Adipocyte (in vitro differentiated cells): ENCODE measurements around the gene SERPING1.
A peak's percentile ranks its signal among the peaks of the same experiment; 100 is the strongest.

Experiments
- DNase-seq: peaks from one replicate; pipeline ENCODE4 v3.0.0-alpha.2; 2015; ENCODE audit warnings: low read depth
- H3K27me3 ChIP-seq: replicated peaks from 2 replicates; pipeline ENCODE4 v1.7.0; 2013; ENCODE audit warnings: mild to moderate bottlenecking, low read length, moderate library complexity; ENCODE audit not compliant: control insufficient read depth, insufficient read depth
- H3K36me3 ChIP-seq: 2 replicates; pipeline ENCODE4 v1.7.0; 2013; ENCODE audit warnings: low read length, mild to moderate bottlenecking, moderate library complexity; ENCODE audit not compliant: control insufficient read depth, insufficient read depth, severe bottlenecking
- H3K4me1 ChIP-seq: 2 replicates; pipeline ENCODE4 v1.7.0; 2013; ENCODE audit warnings: mild to moderate bottlenecking, low read length, moderate library complexity; ENCODE audit not compliant: control insufficient read depth, insufficient read depth
- H3K4me3 ChIP-seq: 2 replicates; pipeline ENCODE4 v1.7.0; 2013; ENCODE audit warnings: mild to moderate bottlenecking, low read length, moderate library complexity
- H3K9ac ChIP-seq: 2 replicates; pipeline ENCODE4 v1.7.0; 2013; ENCODE audit warnings: mild to moderate bottlenecking, low read length, moderate library complexity
- H3K9me3 ChIP-seq: 2 replicates; pipeline ENCODE4 v1.7.0; 2013; ENCODE audit warnings: mild to moderate bottlenecking, low read length, moderate library complexity; ENCODE audit not compliant: control insufficient read depth

SERPING1 gene

DNA sequence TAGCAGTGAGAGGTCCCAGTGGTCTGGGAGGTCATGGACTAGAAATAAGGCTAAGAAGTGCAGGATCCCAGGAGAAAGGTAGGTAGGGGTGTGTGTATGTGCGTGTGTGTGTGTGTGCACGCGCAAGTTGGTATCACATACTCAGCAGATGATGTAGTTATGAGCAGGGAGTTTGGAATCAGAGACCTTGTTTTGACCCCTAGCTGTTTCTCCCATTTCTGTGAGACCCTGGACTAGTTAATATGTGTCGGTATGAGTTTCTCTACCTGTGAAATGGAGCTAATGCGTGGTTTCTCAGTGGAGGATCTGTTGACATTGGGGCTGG, 1.3 kb downstream of the SERPING1 start:
- H3K9me3 ChIP-seq: no peaks in the 10 kb centered on the region
- peak overlapping the region; percentile 82 for H3K9ac ChIP-seq
- peaks cover 17% of the 10 kb centered on the region for H3K36me3 ChIP-seq
- DNase-seq: no peak
- peaks cover 24% of the 10 kb centered on the region for H3K4me1 ChIP-seq
- H3K27me3 ChIP-seq: no peaks in the 10 kb centered on the region
- H3K4me3 ChIP-seq: peak overlapping the region; percentile 88

DNA sequence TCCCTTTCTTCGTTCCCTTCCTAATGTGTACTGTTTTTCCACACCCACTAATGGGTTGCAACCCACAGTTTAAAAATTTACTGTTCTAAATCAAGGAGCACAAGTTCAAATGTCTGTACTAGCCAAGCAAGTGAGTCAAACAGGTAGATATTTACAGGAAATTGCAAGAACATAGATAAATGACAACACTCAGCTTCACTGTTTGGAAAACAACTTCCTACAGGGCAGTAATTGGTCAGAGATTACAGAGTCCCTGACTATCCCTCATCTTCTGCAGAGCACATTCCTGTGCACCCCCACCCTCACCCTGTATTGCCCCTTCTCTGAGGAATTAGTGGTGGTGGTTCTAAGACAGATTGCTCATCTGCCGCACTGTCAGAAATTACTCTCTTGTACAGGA, 1.9 kb downstream of the SERPING1 start:
- no peaks in the 10 kb centered on the region for H3K27me3 ChIP-seq
- DNase-seq: no peak
- H3K9ac ChIP-seq: peak overlapping the region; percentile 82
- no peaks in the 10 kb centered on the region for H3K9me3 ChIP-seq
- H3K4me3 ChIP-seq: peak overlapping the region; percentile 88
- peaks cover 24% of the 10 kb centered on the region for H3K4me1 ChIP-seq
- H3K36me3 ChIP-seq: peaks cover 17% of the 10 kb centered on the region

DNA sequence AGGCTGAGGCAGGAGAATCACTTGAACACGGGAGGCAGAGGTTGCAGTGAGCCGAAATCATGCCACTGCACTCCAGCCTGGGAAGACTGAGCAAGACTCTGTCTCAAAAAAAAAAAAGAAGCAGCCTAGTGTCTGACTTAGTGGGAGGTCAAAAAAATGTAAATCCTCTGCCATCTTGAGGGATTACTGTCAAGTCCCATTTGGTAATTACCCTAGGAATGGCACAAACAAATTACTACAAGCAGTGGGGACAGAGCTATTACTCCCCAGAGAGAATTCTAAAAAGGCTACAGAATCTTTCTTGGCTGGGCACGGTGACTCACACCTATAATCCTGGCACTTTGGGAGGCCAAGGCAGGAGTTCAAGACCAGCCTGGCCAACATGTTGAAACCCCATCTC, 3.8 kb downstream of the SERPING1 start:
- no peak overlapping the region for H3K9ac ChIP-seq
- H3K4me1 ChIP-seq: peaks cover 24% of the 10 kb centered on the region
- H3K9me3 ChIP-seq: no peaks in the 10 kb centered on the region
- no peak for DNase-seq
- no peak overlapping the region for H3K4me3 ChIP-seq
- no peaks in the 10 kb centered on the region for H3K27me3 ChIP-seq
- peaks cover 29% of the 10 kb centered on the region for H3K36me3 ChIP-seq

DNA sequence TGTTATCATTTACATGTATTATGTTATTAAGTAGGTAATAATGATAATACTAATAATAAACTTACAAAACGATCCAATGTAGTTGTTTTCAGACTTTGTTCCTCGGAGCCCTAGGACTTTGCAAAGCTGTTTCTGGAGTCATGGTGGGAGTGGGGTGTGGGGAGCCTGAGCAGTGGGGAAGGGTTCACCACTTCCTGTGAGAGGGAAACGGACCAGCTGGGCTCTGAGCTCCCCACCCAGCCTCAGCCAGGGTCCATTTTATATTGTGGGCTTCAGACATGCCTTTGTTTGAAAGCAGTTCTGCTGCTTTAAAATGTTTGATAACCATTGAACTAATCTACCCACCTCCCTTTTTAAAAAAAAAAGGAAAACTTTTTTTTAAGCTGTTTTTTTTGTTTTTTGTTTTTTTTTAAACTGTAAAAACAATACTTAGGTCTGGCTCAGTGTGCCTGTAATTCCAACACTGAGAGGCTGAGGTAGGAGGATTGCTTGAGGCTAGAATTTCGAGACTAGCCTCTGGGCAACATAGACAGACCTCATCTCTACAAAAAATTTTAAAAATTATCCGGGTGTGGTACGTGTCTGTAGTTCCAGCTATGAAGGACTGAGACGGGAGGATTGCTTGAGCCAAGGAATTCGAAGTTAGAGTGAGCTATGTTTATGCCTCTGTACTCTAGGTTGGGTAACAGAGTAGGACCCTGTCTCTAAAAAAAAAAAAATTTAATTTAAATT, 7.0 kb downstream of the SERPING1 start:
- Histone ChIP-seq H3K36me3 (peaks cover 49% of the 10 kb centered on the region), H3K9ac (no peak overlapping the region), H3K9me3 (no peaks in the 10 kb centered on the region), H3K27me3 (no peaks in the 10 kb centered on the region), H3K4me3 (no peak overlapping the region), H3K4me1 (peaks cover 4% of the 10 kb centered on the region)
- DNase-seq: no peak

DNA sequence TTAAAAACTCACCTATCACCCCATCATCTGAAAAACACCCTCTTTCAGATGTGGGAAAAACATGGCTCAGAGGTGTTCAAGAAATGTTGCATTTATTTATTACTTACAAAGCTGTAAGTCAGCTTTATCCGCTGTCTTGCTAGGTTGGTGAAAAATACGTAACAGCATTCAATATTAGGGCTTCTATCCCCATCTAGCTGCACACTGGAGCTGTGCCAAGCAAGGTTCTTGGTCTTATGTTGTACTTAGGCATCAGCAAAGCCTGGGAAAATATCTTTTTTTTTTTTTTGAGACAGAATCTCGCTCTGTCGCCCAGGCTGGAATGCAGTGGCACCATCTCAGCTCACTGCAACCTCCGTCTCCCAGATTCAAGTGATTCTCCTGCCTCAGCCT, 7.5 kb downstream of the SERPING1 start:
- peaks cover 52% of the 10 kb centered on the region for H3K36me3 ChIP-seq
- H3K9me3 ChIP-seq: no peaks in the 10 kb centered on the region
- no peak for DNase-seq
- no peak overlapping the region for H3K9ac ChIP-seq
- no peaks in the 10 kb centered on the region for H3K4me1 ChIP-seq
- no peak overlapping the region for H3K4me3 ChIP-seq
- no peaks in the 10 kb centered on the region for H3K27me3 ChIP-seq

DNA sequence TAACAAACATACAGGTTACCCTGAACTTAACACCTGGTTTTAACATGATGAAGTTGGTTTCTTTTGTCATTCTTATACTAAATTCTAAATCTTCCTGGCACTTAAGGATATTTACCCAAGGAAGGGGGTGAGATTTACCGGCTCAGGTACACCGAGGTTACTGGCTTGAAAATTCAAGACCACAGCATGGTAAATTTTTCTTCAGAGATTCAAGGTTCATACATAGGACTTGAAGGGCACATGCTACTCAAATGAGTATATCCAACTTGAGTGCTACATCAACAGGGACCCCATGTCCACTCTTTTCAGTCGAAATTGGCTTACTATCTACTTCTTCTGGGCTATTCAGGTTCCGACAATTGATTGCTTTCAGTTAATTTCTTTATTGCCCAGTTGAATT, 12.7 kb downstream of the SERPING1 start:
- DNase-seq: no peak
- peaks cover 79% of the 10 kb centered on the region for H3K36me3 ChIP-seq
- H3K4me1 ChIP-seq: no peaks in the 10 kb centered on the region
- H3K9ac ChIP-seq: no peak overlapping the region
- no peaks in the 10 kb centered on the region for H3K9me3 ChIP-seq
- no peaks in the 10 kb centered on the region for H3K27me3 ChIP-seq
- H3K4me3 ChIP-seq: no peak overlapping the region

DNA sequence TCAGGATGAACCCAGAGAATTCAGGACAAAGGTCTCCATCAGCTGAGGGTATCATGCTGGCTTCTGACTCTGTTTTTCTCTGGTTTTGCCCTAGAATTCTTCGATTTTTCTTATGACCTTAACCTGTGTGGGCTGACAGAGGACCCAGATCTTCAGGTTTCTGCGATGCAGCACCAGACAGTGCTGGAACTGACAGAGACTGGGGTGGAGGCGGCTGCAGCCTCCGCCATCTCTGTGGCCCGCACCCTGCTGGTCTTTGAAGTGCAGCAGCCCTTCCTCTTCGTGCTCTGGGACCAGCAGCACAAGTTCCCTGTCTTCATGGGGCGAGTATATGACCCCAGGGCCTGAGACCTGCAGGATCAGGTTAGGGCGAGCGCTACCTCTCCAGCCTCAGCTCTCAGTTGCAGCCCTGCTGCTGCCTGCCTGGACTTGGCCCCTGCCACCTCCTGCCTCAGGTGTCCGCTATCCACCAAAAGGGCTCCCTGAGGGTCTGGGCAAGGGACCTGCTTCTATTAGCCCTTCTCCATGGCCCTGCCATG, 16.8 kb downstream of the SERPING1 start:
- H3K4me3 ChIP-seq: no peak overlapping the region
- no peak for DNase-seq
- H3K27me3 ChIP-seq: no peaks in the 10 kb centered on the region
- no peaks in the 10 kb centered on the region for H3K4me1 ChIP-seq
- H3K36me3 ChIP-seq: peaks cover 62% of the 10 kb centered on the region
- peaks cover 2% of the 10 kb centered on the region for H3K9me3 ChIP-seq
- H3K9ac ChIP-seq: no peak overlapping the region

DNA sequence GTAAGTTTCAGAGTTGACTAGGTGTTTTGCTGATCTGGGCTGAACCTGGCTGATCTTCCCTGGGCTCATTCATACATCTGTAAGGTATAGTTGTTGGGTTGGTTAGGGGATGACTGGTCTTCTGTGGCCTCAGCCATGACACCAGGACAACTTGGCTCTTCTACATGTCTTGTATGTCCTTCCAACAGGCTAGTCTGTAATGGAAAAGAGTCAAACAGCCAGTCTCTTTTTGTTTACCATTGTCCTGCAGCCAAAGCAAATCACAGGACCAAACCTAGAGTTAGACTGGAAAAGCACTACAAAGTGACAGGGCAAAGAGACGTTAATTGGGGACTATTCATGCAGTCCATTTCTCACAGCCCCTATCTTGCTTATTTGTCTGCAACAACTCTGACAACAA, 17.8 kb downstream of the SERPING1 start:
- Histone ChIP-seq H3K9me3 (peaks cover 9% of the 10 kb centered on the region), H3K9ac (no peak overlapping the region), H3K27me3 (no peaks in the 10 kb centered on the region), H3K36me3 (peaks cover 54% of the 10 kb centered on the region), H3K4me3 (no peak overlapping the region), H3K4me1 (no peaks in the 10 kb centered on the region)
- DNase-seq: no peak

DNA sequence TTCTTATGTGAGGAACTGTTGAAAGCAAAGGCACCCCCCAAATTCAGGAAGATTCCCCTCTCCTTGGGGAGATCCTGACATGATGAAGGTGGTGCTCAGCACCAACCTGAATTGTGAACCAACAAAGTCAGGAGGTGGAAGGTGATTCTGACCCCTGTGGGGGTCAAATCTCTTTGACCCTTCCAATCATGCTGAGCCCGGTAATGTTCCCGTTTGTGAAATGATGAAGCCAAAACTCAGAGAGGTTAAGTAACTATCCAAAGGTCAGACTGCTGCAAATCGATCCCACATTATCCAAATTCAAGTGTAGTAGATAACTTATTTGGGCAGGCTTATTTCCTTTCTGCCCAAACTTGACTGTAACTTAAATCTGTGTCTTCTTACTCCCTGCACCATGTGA, 19.1 kb downstream of the SERPING1 start:
- Histone ChIP-seq H3K4me3 (no peak overlapping the region), H3K4me1 (no peaks in the 10 kb centered on the region), H3K9ac (no peak overlapping the region), H3K36me3 (peaks cover 43% of the 10 kb centered on the region), H3K9me3 (peaks cover 9% of the 10 kb centered on the region), H3K27me3 (no peaks in the 10 kb centered on the region)
- DNase-seq: no peak

DNA sequence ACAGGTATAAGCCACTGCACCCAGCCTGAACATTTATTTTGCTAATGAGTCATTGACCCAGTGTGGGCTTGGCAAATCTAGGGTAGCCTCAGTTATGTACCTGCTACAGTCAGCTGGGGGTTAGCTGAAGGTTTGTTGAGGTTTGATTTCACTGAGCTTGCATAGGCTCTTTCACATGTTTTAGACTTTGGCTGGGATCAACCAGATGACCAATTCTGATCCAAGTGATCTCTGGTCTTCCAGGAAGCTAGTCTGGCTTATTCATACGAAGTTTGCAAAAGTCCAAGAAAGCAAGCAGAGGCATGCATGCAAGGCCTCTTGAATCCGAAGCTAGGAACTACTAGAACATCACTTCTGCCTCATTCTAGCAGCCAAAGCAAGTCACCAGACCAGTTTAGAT, 21.0 kb downstream of the SERPING1 start:
- H3K9me3 ChIP-seq: peaks cover 9% of the 10 kb centered on the region
- no peak overlapping the region for H3K4me3 ChIP-seq
- H3K4me1 ChIP-seq: no peaks in the 10 kb centered on the region
- DNase-seq: no peak
- H3K36me3 ChIP-seq: peaks cover 29% of the 10 kb centered on the region
- H3K27me3 ChIP-seq: no peaks in the 10 kb centered on the region
- H3K9ac ChIP-seq: no peak overlapping the region

DNA sequence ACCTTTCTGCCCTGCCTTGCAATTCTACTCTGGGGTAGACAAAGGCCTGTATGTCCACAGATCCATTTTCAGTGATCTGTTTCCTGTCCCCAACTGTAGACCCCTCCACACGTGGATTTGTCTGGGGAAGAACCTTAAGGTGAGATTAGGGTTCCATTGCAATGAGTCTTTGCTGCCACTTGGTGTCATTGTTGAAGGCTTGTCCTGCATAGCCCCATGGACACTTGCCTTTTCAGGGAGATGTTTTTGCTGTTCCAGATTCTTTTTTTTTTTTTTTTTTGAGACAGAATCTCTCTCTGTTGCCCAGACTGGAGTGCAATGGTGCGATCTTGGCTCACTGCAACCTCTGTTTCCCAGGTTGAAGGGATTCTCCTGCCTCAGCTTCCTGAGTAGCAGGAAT, 21.8 kb downstream of the SERPING1 start:
- peaks cover 9% of the 10 kb centered on the region for H3K9me3 ChIP-seq
- H3K9ac ChIP-seq: no peak overlapping the region
- no peak for DNase-seq
- no peaks in the 10 kb centered on the region for H3K27me3 ChIP-seq
- no peaks in the 10 kb centered on the region for H3K4me1 ChIP-seq
- H3K4me3 ChIP-seq: no peak overlapping the region
- peaks cover 20% of the 10 kb centered on the region for H3K36me3 ChIP-seq

DNA sequence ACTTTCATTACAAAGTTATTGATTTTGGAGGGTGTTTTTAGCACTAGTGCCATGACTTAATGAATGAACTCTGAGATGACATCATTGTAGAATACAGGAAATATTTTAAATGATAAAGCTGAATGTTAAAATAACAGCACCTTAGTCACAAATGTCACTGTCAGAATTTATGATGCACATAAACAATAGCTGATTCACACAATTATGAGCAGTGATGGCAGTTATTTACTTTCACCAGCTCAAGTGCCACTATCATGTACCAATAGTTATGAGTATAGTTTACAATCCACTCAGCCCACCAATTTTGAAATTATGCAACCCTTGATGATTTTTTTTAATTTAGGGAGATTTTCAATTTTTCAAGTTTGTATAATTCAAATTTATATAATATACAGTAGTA, 23.0 kb downstream of the SERPING1 start:
- no peak for DNase-seq
- H3K4me3 ChIP-seq: no peak overlapping the region
- no peaks in the 10 kb centered on the region for H3K27me3 ChIP-seq
- H3K4me1 ChIP-seq: no peaks in the 10 kb centered on the region
- no peak overlapping the region for H3K9ac ChIP-seq
- peaks cover 9% of the 10 kb centered on the region for H3K9me3 ChIP-seq
- H3K36me3 ChIP-seq: peaks cover 9% of the 10 kb centered on the region
